Gastroesophageal sphincter (tissue), 3 donors: ENCODE measurements around the gene PGA4.
"Not testable (repeated sequence)": the region's sequence is repeated elsewhere in the genome, so short reads cannot be mapped to it uniquely, and the experiment has no call there.

ENCODE experiments used
- EP300 ChIP-seq: sonication (generic); formaldehyde crosslinking; IDR thresholded peaks from one replicate; pipeline ENCODE4 v1.6.1; 2017; ENCODE audit warnings: antibody characterized with exemption, mild to moderate bottlenecking
- POLR2A ChIP-seq, 2 donors: fragments of 450-650 bp; IDR thresholded peaks; one replicate each; pipeline ENCODE4 v1.6.1; 2017; ENCODE audit warnings: antibody characterized with exemption in 2 of 2, mild to moderate bottlenecking in 2 of 2, moderate library complexity in 1 of 2
- TF ChIP-seq, protein P1 (sequence below), 4 experiments: fragments of 200-600 bp in 2 of 4; fragments of 450-650 bp in 2 of 4; sonication (generic) in 1 of 4; IDR thresholded peaks; one replicate each; pipeline ENCODE4 v1.5.1; 2017 to 2019; ENCODE audit warnings: antibody characterized with exemption in 4 of 4, mild to moderate bottlenecking in 2 of 4, moderate library complexity in 2 of 4

GRCh38 chr11:61245284-61245964 is 23.3 kb downstream of the PGA4 start:
- TF ChIP-seq EP300; POLR2A (IDR thresholded peaks at IDR 0.05): not testable (repeated sequence)
- TF ChIP-seq, protein P1, sequence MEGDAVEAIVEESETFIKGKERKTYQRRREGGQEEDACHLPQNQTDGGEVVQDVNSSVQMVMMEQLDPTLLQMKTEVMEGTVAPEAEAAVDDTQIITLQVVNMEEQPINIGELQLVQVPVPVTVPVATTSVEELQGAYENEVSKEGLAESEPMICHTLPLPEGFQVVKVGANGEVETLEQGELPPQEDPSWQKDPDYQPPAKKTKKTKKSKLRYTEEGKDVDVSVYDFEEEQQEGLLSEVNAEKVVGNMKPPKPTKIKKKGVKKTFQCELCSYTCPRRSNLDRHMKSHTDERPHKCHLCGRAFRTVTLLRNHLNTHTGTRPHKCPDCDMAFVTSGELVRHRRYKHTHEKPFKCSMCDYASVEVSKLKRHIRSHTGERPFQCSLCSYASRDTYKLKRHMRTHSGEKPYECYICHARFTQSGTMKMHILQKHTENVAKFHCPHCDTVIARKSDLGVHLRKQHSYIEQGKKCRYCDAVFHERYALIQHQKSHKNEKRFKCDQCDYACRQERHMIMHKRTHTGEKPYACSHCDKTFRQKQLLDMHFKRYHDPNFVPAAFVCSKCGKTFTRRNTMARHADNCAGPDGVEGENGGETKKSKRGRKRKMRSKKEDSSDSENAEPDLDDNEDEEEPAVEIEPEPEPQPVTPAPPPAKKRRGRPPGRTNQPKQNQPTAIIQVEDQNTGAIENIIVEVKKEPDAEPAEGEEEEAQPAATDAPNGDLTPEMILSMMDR (IDR thresholded peaks at IDR 0.05) = not testable (repeated sequence)
